ENCODE data around the gene WNT2. TPM values are rescaled to one million over a fixed set of nuclear protein-coding genes. Genes with fewer than 3 reads are reported as not detected.

The WNT2 gene
- total RNA-seq, 1 experiment from 2014 or later, result not detected

DNA sequence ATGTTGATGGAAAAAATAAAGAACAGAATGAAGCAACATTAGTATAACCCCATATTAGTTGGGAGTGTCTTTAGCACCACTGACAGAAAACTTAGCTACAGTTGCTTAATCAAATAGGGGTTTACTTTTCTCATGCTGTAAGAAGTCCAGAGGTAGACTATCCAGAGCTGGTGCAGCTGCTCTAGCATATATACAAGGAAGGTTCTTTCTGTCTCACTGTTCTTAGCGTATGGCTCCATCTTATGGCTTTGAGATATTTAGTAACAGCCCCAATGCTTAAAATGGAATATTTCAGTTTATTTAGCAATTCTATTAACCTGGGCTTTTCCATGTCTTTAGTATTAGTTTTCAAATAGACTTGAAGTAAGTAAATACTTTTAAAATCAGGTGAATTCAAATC is 15.2 kb upstream of the WNT2 start:
- H3K9me3 ChIP-seq (ENCODE audit: low read length), result no peaks in the 10 kb centered on the region
- ChIA-PET CTCF (interaction anchor here (1.0 kb wide), 1 partner anchor 125 kb away, joined by 5 read pairs; no protein-coding TSS in a partner anchor), POLR2A (ENCODE audit: unreplicated experiment) (no interaction called here)
- H4K20me1 ChIP-seq (ENCODE audit: low read length), result no peaks in the 10 kb centered on the region
- no peak overlapping the region for H2AFZ ChIP-seq (ENCODE audit: low read length)
- no peak overlapping the region for H3K4me2 ChIP-seq (ENCODE audit: low read length)
- no peaks in the 10 kb centered on the region for H3K36me3 ChIP-seq (ENCODE audit: low read depth, low read length)
- no peaks in the 10 kb centered on the region for H3K79me2 ChIP-seq (ENCODE audit: low read length)
- TF ChIP-seq, protein P1, sequence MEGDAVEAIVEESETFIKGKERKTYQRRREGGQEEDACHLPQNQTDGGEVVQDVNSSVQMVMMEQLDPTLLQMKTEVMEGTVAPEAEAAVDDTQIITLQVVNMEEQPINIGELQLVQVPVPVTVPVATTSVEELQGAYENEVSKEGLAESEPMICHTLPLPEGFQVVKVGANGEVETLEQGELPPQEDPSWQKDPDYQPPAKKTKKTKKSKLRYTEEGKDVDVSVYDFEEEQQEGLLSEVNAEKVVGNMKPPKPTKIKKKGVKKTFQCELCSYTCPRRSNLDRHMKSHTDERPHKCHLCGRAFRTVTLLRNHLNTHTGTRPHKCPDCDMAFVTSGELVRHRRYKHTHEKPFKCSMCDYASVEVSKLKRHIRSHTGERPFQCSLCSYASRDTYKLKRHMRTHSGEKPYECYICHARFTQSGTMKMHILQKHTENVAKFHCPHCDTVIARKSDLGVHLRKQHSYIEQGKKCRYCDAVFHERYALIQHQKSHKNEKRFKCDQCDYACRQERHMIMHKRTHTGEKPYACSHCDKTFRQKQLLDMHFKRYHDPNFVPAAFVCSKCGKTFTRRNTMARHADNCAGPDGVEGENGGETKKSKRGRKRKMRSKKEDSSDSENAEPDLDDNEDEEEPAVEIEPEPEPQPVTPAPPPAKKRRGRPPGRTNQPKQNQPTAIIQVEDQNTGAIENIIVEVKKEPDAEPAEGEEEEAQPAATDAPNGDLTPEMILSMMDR (conservative IDR thresholded peaks at IDR 0.05; ENCODE audit: low read depth, low read length), result peak; percentile 33; the same call in 1 of the 2 replicates
- no peak for TF ChIP-seq EZH2phosphoT487 (IDR thresholded peaks at IDR 0.05; ENCODE audit: borderline replicate concordance, low read length)
- H3K27me3 ChIP-seq (ENCODE audit: low read length), result peaks cover 19% of the 10 kb centered on the region; the same call in 1 of the 2 replicates
- no peak overlapping the region for H3K4me3 ChIP-seq (ENCODE audit: low read length)
- peak; percentile 64; the same call in 1 of the 2 replicates for ATAC-seq
- H3K4me1 ChIP-seq (ENCODE audit: insufficient read depth, low read length), result no peaks in the 10 kb centered on the region
- intact Hi-C loops (cut with micrococcal nuclease), result loop anchor here (1.0 kb wide), 1 partner anchor 125 kb away; no protein-coding TSS in a partner anchor
- peak; percentile 5 for DNase-seq
- no peak overlapping the region for H3K27ac ChIP-seq (ENCODE audit: low read length)
- no peaks in the 10 kb centered on the region for H3F3A ChIP-seq (ENCODE audit: low read length, unreplicated experiment)
- BruUV-seq (replicated peaks), result no TSS peak
- H3K9ac ChIP-seq (ENCODE audit: low read length), result no peak overlapping the region
- no peaks in the 10 kb centered on the region for H3K9me2 ChIP-seq (replicated peaks; ENCODE audit: low read length)

DNA sequence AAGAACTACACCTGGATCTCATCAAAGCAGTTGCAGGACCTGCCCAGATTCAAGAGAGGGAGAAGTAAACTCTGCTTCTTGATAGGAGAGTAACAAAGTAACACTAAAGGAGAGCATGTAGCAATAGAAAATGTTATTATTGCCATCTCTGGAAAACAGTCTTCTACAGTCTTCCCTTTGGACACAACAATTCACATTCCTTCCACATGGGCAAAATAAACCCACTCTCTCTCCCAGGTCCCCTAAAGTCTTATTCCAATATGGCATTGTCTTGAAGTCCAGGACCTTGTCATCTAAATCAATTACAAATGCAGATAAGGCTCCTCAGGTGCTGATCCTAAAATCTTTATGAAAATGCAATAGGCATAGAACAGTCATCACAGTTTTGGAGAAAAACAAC is 10.3 kb upstream of the WNT2 start:
- intact Hi-C loops (cut with micrococcal nuclease), result no loop called here

DNA sequence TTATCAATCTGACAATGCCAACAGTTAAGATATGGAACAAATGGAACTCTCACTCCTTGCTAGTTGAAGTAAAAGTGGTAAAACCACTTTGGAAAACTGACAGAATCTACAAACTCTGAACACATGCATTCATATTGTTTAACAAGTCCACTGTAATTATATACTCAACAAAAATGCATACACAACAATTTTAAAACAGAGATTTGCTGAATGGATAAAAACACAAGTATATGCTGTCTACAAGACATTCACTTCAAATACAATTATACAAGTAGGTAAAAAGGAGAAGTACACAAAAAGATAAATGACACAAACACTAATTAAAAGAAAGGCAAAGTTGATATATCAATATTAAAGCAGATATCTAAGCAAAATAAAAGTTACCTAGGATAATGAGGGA is 9.2 kb upstream of the WNT2 start:
- H4K20me1 ChIP-seq (ENCODE audit: low read length), result no peaks in the 10 kb centered on the region
- intact Hi-C loops (cut with micrococcal nuclease), result no loop called here
- no peaks in the 10 kb centered on the region for H3K9me2 ChIP-seq (replicated peaks; ENCODE audit: low read length)
- no peak overlapping the region for H3K4me3 ChIP-seq (ENCODE audit: low read length)
- ATAC-seq (no peak), DNase-seq (no peak)
- no peaks in the 10 kb centered on the region for H3K4me1 ChIP-seq (ENCODE audit: insufficient read depth, low read length)
- BruUV-seq (replicated peaks), result no TSS peak
- no peak overlapping the region for H3K4me2 ChIP-seq (ENCODE audit: low read length)
- H2AFZ ChIP-seq (ENCODE audit: low read length), result no peak overlapping the region
- ChIA-PET CTCF (no interaction called here), POLR2A (ENCODE audit: unreplicated experiment) (no interaction called here)
- H3K79me2 ChIP-seq (ENCODE audit: low read length), result no peaks in the 10 kb centered on the region
- H3K27ac ChIP-seq (ENCODE audit: low read length), result no peak overlapping the region
- no peak overlapping the region for H3K9ac ChIP-seq (ENCODE audit: low read length)
- H3K27me3 ChIP-seq (ENCODE audit: low read length), result peaks cover 35% of the 10 kb centered on the region
- TF ChIP-seq EZH2phosphoT487 (IDR thresholded peaks at IDR 0.05; ENCODE audit: borderline replicate concordance, low read length), result no peak
- TF ChIP-seq, protein P1 (conservative IDR thresholded peaks at IDR 0.05; ENCODE audit: low read depth, low read length), result no peak
- TF ChIP-seq EZH2 (IDR thresholded peaks at IDR 0.05; ENCODE audit: low read length, unreplicated experiment), result no peak
- H3K9me3 ChIP-seq (ENCODE audit: low read length), result no peaks in the 10 kb centered on the region
- no peaks in the 10 kb centered on the region for H3K36me3 ChIP-seq (ENCODE audit: low read depth, low read length)
- H3F3A ChIP-seq (ENCODE audit: low read length, unreplicated experiment), result no peaks in the 10 kb centered on the region

More for the DNA sequence above, 10.3 kb upstream of the WNT2 start:
- BruUV-seq (replicated peaks), result no TSS peak
- Histone ChIP-seq H3K4me3 (ENCODE audit: low read length) (no peak overlapping the region), H3K9me3 (ENCODE audit: low read length) (no peaks in the 10 kb centered on the region), H4K20me1 (ENCODE audit: low read length) (no peaks in the 10 kb centered on the region), H3K27ac (ENCODE audit: low read length) (no peak overlapping the region), H3F3A (ENCODE audit: low read length, unreplicated experiment) (no peaks in the 10 kb centered on the region), H3K4me1 (ENCODE audit: insufficient read depth, low read length) (no peaks in the 10 kb centered on the region), H3K27me3 (ENCODE audit: low read length) (peaks cover 42% of the 10 kb centered on the region), H3K9me2 (replicated peaks; ENCODE audit: low read length) (no peaks in the 10 kb centered on the region), H3K79me2 (ENCODE audit: low read length) (no peaks in the 10 kb centered on the region), H3K36me3 (ENCODE audit: low read depth, low read length) (no peaks in the 10 kb centered on the region), H2AFZ (ENCODE audit: low read length) (no peak overlapping the region), H3K9ac (ENCODE audit: low read length) (no peak overlapping the region), H3K4me2 (ENCODE audit: low read length) (no peak overlapping the region)
- DNase-seq, result no peak
- POLR2A ChIA-PET (ENCODE audit: unreplicated experiment), result no interaction called here
- CTCF ChIA-PET, result no interaction called here
- ATAC-seq, result no peak
- TF ChIP-seq EZH2 (IDR thresholded peaks at IDR 0.05; ENCODE audit: low read length, unreplicated experiment) (no peak), EZH2phosphoT487 (IDR thresholded peaks at IDR 0.05; ENCODE audit: borderline replicate concordance, low read length) (no peak)
- TF ChIP-seq, protein P1 (conservative IDR thresholded peaks at IDR 0.05; ENCODE audit: low read depth, low read length), result no peak; the same call in 1 of the 2 replicates
